Measurements from ENCODE around the gene LSM12. TPM values are rescaled to one million over a fixed set of nuclear protein-coding genes. Genes with fewer than 3 reads are reported as not detected.

The LSM12 gene
- total RNA-seq, 4 donors from 2014 or later, result 15.0 to 31.7 (median 19.0) TPM

GRCh38 chr17:44010966-44011647 lies 55.4 kb downstream of the LSM12 start:
- H3K4me3 ChIP-seq (ENCODE audit: low read depth, poor library complexity, severe bottlenecking), result no peak overlapping the region
- intact Hi-C loops (cut with DNase I; ENCODE audit: low total_unique reads), result no loop called here
- no peak for DNase-seq (ENCODE audit: low spot score in 2 of 2)
- 59 to 63% methylated on average over 4 of the region's 4 CpGs for WGBS, 2 donors
- TF ChIP-seq CTCF (IDR thresholded peaks at IDR 0.05), result no peak
- no peak for TF ChIP-seq POLR2A (IDR thresholded peaks at IDR 0.05)

- DNase-seq (ENCODE audit: low spot score in 2 of 2), result no peak
- 64 to 73% methylated on average over 4 to 6 of the region's 6 CpGs for WGBS, 2 donors
Measured at GRCh38 chr17:44008205-44008909, 58.1 kb downstream of the LSM12 start.

GRCh38 chr17:44007346-44008204 lies 58.9 kb downstream of the LSM12 start:
- TF ChIP-seq CTCF (IDR thresholded peaks at IDR 0.05) (no peak), POLR2A (IDR thresholded peaks at IDR 0.05) (no peak)
- H3K4me3 ChIP-seq (ENCODE audit: low read depth, poor library complexity, severe bottlenecking), result peak overlapping the region; percentile 23
- intact Hi-C loops (cut with DNase I; ENCODE audit: low total_unique reads), result no loop called here
- DNase-seq (ENCODE audit: low spot score in 2 of 2), result no peak
- 6 to 10% methylated on average over 10 to 33 of the region's 37 CpGs for WGBS, 2 donors

More at GRCh38 chr17:44008205-44008909, 58.1 kb downstream of the LSM12 start:
- no peak for TF ChIP-seq CTCF (IDR thresholded peaks at IDR 0.05)
- TF ChIP-seq POLR2A (IDR thresholded peaks at IDR 0.05), result no peak
- H3K4me3 ChIP-seq (ENCODE audit: low read depth, poor library complexity, severe bottlenecking), result no peak overlapping the region
- intact Hi-C loops (cut with DNase I; ENCODE audit: low total_unique reads), result no loop called here

- DNase-seq (ENCODE audit: low spot score in 2 of 2), result peak; percentile 99 to 100
- WGBS, 2 donors, result 1% methylated on average over 35 to 39 of the region's 40 CpGs
- H3K4me3 ChIP-seq (ENCODE audit: low read depth, poor library complexity, severe bottlenecking), result peak overlapping the region; percentile 23
- TF ChIP-seq POLR2A (IDR thresholded peaks at IDR 0.05) (no peak), CTCF (IDR thresholded peaks at IDR 0.05) (no peak)
- intact Hi-C loops (cut with DNase I; ENCODE audit: low total_unique reads), result no loop called here
Measured at GRCh38 chr17:44006598-44007345, 59.7 kb downstream of the LSM12 start.

- WGBS, 2 donors, result 2 to 4% methylated on average over 21 of the region's 21 CpGs
Measured at GRCh38 chr17:44006272-44006597, 60.2 kb downstream of the LSM12 start.

More at GRCh38 chr17:44006272-44006597, 60.2 kb downstream of the LSM12 start:
- TF ChIP-seq CTCF (IDR thresholded peaks at IDR 0.05) (no peak), POLR2A (IDR thresholded peaks at IDR 0.05) (no peak)
- intact Hi-C loops (cut with DNase I; ENCODE audit: low total_unique reads), result no loop called here
- DNase-seq (ENCODE audit: low spot score in 2 of 2), result peak in 1 of 2 donors; percentile 86
- H3K4me3 ChIP-seq (ENCODE audit: low read depth, poor library complexity, severe bottlenecking), result no peak overlapping the region

Measured in lower leg skin (tissue), 4 donors.